Peyer's patch (tissue), 4 donors: ENCODE results near the gene LAMTOR4.

Experiments used
- CTCF ChIP-seq, 6 experiments: fragments of 450-650 bp in 4 of 6; fragments of 200-600 bp in 2 of 6; sonication (generic) in 1 of 6; IDR thresholded peaks; one replicate each; pipeline ENCODE4 v1.5.1; 2017 to 2019; ENCODE audit warnings: antibody characterized with exemption in 6 of 6, mild to moderate bottlenecking in 3 of 6, moderate library complexity in 1 of 6
- POLR2A ChIP-seq, 2 donors: fragments of 450-650 bp; IDR thresholded peaks; one replicate each; pipeline ENCODE4 v1.5.1; 2017; ENCODE audit warnings: antibody characterized with exemption in 2 of 2, mild to moderate bottlenecking in 2 of 2, moderate library complexity in 2 of 2

- TF ChIP-seq CTCF (IDR thresholded peaks at IDR 0.05) (no peak), POLR2A (IDR thresholded peaks at IDR 0.05) (no peak)
Measured at GRCh38 chr7:100176096-100177044, 27.7 kb downstream of the LAMTOR4 start.
